HG03064 (cell line): ENCODE measurements around the gene INPP5A.

Experiments used
- ATAC-seq: cut with Tn5 transposase; IDR thresholded peaks from one replicate; pipeline ENCODE4 v1.9.1; 2021; ENCODE audit warnings: low read depth; ENCODE audit not compliant: unreplicated experiment

Gene INPP5A

GRCh38 chr10:132624061-132624846 is 86.7 kb downstream of the INPP5A start:
- no peak for ATAC-seq

- no peak for ATAC-seq
Observed at GRCh38 chr10:132624847-132625471, 87.4 kb downstream of the INPP5A start.

- ATAC-seq = no peak
Observed at GRCh38 chr10:132626019-132626760, 88.6 kb downstream of the INPP5A start.

GRCh38 chr10:132626761-132627665 is 89.4 kb downstream of the INPP5A start:
- no peak for ATAC-seq

GRCh38 chr10:132627666-132628531 is 90.3 kb downstream of the INPP5A start:
- ATAC-seq = no peak

GRCh38 chr10:132628966-132629900 is 91.6 kb downstream of the INPP5A start:
- no peak for ATAC-seq

- no peak for ATAC-seq
Observed at GRCh38 chr10:132630156-132630555, 92.6 kb downstream of the INPP5A start.

GRCh38 chr10:132630666-132631337 is 93.2 kb downstream of the INPP5A start:
- no peak for ATAC-seq

GRCh38 chr10:132631338-132631735 is 93.8 kb downstream of the INPP5A start:
- ATAC-seq = no peak

GRCh38 chr10:132632091-132632561 is 94.5 kb downstream of the INPP5A start:
- no peak for ATAC-seq

- no peak for ATAC-seq
Observed at GRCh38 chr10:132632851-132633684, 95.5 kb downstream of the INPP5A start.

GRCh38 chr10:132634241-132634946 is 96.8 kb downstream of the INPP5A start:
- no peak for ATAC-seq

GRCh38 chr10:132634947-132635271 is 97.3 kb downstream of the INPP5A start:
- ATAC-seq = no peak

GRCh38 chr10:132636358-132636757 is 98.8 kb downstream of the INPP5A start:
- ATAC-seq = no peak

- ATAC-seq = no peak
Observed at GRCh38 chr10:132637477-132638129, 100.0 kb downstream of the INPP5A start.

- ATAC-seq = no peak
Observed at GRCh38 chr10:132638130-132638515, 100.5 kb downstream of the INPP5A start.
